GM23248 (cell line): ENCODE results near the gene NEDD4L. TPM values are rescaled to one million over a fixed set of nuclear protein-coding genes. Genes with fewer than 3 reads are reported as not detected.

Experiments used
- DNase-seq: peaks from one replicate; pipeline ENCODE4 v3.0.0-alpha.2; 2015
- H2AFZ ChIP-seq: fragments of 200-600 bp; sonication (generic); 2 replicates; pipeline ENCODE4 v1.6.1; 2016; ENCODE audit warnings: antibody characterized with exemption
- H3F3A ChIP-seq: fragments of 200-600 bp; sonication (generic); 2 replicates; pipeline ENCODE4 v1.6.1; 2016; ENCODE audit warnings: mild to moderate bottlenecking, antibody characterized with exemption, mixed run types; ENCODE audit not compliant: insufficient read depth
- H3K27ac ChIP-seq: fragments of 200-600 bp; sonication (generic); 2 replicates; pipeline ENCODE4 v1.5.1; 2016; ENCODE audit warnings: mild to moderate bottlenecking
- H3K27me3 ChIP-seq: fragments of 200-600 bp; sonication (generic); replicated peaks from 2 replicates; pipeline ENCODE4 v1.6.1; 2016; ENCODE audit warnings: mild to moderate bottlenecking; ENCODE audit not compliant: insufficient read depth
- H3K36me3 ChIP-seq: fragments of 200-600 bp; sonication (generic); 2 replicates; pipeline ENCODE4 v1.6.1; 2016; ENCODE audit warnings: low read depth, mild to moderate bottlenecking
- H3K4me1 ChIP-seq: fragments of 200-600 bp; sonication (generic); 2 replicates; pipeline ENCODE4 v1.6.1; 2016; ENCODE audit warnings: mild to moderate bottlenecking; ENCODE audit not compliant: insufficient read depth
- H3K4me2 ChIP-seq: fragments of 200-600 bp; sonication (generic); one replicate; pipeline ENCODE4 v1.6.1; 2016; ENCODE audit warnings: mild to moderate bottlenecking; ENCODE audit not compliant: unreplicated experiment
- H3K4me3 ChIP-seq: fragments of 200-600 bp; sonication (generic); 2 replicates; pipeline ENCODE4 v1.5.1; 2016; ENCODE audit warnings: mild to moderate bottlenecking
- H3K79me2 ChIP-seq: fragments of 200-600 bp; sonication (generic); 2 replicates; pipeline ENCODE4 v1.6.1; 2016; ENCODE audit warnings: mild to moderate bottlenecking; ENCODE audit not compliant: insufficient read depth
- H3K9ac ChIP-seq: fragments of 200-600 bp; sonication (generic); 2 replicates; pipeline ENCODE4 v1.6.1; 2016; ENCODE audit warnings: mild to moderate bottlenecking
- H3K9me2 ChIP-seq: fragments of 200-600 bp; sonication (generic); 2 replicates; pipeline ENCODE4 v1.6.1; 2016; ENCODE audit warnings: mixed run types, mild to moderate bottlenecking, moderate library complexity; ENCODE audit not compliant: insufficient read depth
- H3K9me3 ChIP-seq: fragments of 200-600 bp; sonication (generic); one replicate; pipeline ENCODE4 v1.6.1; 2017; ENCODE audit warnings: low read depth
- H4K20me1 ChIP-seq: fragments of 200-600 bp; sonication (generic); 2 replicates; pipeline ENCODE4 v1.6.0; 2016; ENCODE audit not compliant: insufficient read depth
- EZH2 ChIP-seq: fragments of 200-600 bp; sonication (generic); IDR thresholded peaks from 2 replicates; pipeline ENCODE4 v1.6.1; 2018; ENCODE audit warnings: antibody characterized with exemption, mild to moderate bottlenecking; ENCODE audit not compliant: insufficient read depth, poor library complexity, severe bottlenecking
- EZH2phosphoT487 ChIP-seq: fragments of 200-600 bp; sonication (generic); IDR thresholded peaks from 2 replicates; pipeline ENCODE4 v1.6.1; 2018; ENCODE audit warnings: antibody characterized with exemption, moderate library complexity, mild to moderate bottlenecking, low read depth; ENCODE audit not compliant: insufficient read depth
- WGBS, 2 experiments: methylation state at CpG; one replicate each; pipeline ENCODE4 v1.1.6; 2015 to 2017; ENCODE audit warnings: low lambda C conversion rate in 2 of 2, low coverage in 1 of 2; ENCODE audit errors: missing lambda C conversion rate in 2 of 2; 5-methylcytosine and 5-hydroxymethylcytosine counted together
- in situ Hi-C: fragments of 300-500 bp; cut with MboI; formaldehyde crosslinking; loops from 2 replicates; pipeline ENCODE4 v1.15.0; 2020
- polyA plus RNA-seq: library from polyadenylated mRNA; unstranded; fragments of >200 nt; fragmentation: Nextera tagmentation; extraction: Ambion mirVana; gene quantifications from 2 replicates; pipeline ENCODE4 v1.2.1, GENCODE V29; 2016
- total RNA-seq: library from RNA; depleted of rRNA; stranded (reverse); fragments of >200 nt; shearing (Covaris generic); gene quantifications from 2 replicates; pipeline ENCODE4 v1.2.3, GENCODE V29; 2014

The NEDD4L gene
- total and polyA plus RNA-seq, 2 experiments from 2014 or later = 3.7 to 6.1 TPM

GRCh38 chr18:58392324-58393000 is 348.4 kb downstream of the NEDD4L start:
- H3K9ac ChIP-seq = no peak overlapping the region
- no peaks in the 10 kb centered on the region for H3K79me2 ChIP-seq
- in situ Hi-C loops = no loop called here
- no peak overlapping the region for H3K4me2 ChIP-seq
- H3K4me1 ChIP-seq = peaks cover 24% of the 10 kb centered on the region
- H2AFZ ChIP-seq = 0 out of 2 replicates have a peak overlapping the region, but pooled peaks have one; percentile 15
- H3K27ac ChIP-seq = no peak overlapping the region
- H3K27me3 ChIP-seq = no peaks in the 10 kb centered on the region
- peaks cover 25% of the 10 kb centered on the region for H3F3A ChIP-seq
- no peaks in the 10 kb centered on the region for H3K9me2 ChIP-seq
- H3K4me3 ChIP-seq = no peak overlapping the region
- no peaks in the 10 kb centered on the region for H4K20me1 ChIP-seq
- 35 to 37% methylated on average over 11 of the region's 11 CpGs for WGBS, 2 experiments
- no peaks in the 10 kb centered on the region for H3K9me3 ChIP-seq
- TF ChIP-seq EZH2 (no peak), EZH2phosphoT487 (no peak)
- H3K36me3 ChIP-seq = no peaks in the 10 kb centered on the region
- peak; percentile 71 for DNase-seq

GRCh38 chr18:58393295-58393694 is 349.3 kb downstream of the NEDD4L start:
- H3F3A ChIP-seq = peaks cover 25% of the 10 kb centered on the region
- H3K4me1 ChIP-seq = peaks cover 24% of the 10 kb centered on the region
- H3K27me3 ChIP-seq = no peaks in the 10 kb centered on the region
- no peak overlapping the region for H2AFZ ChIP-seq
- no peaks in the 10 kb centered on the region for H3K36me3 ChIP-seq
- H3K9ac ChIP-seq = no peak overlapping the region
- no peaks in the 10 kb centered on the region for H3K79me2 ChIP-seq
- TF ChIP-seq EZH2phosphoT487 (no peak), EZH2 (no peak)
- 93 to 98% methylated on average over 2 of the region's 2 CpGs for WGBS, 2 experiments
- in situ Hi-C loops = no loop called here
- no peaks in the 10 kb centered on the region for H3K9me2 ChIP-seq
- H3K4me2 ChIP-seq = no peak overlapping the region
- H3K9me3 ChIP-seq = no peaks in the 10 kb centered on the region
- no peak overlapping the region for H3K27ac ChIP-seq
- H3K4me3 ChIP-seq = no peak overlapping the region
- no peak for DNase-seq
- H4K20me1 ChIP-seq = no peaks in the 10 kb centered on the region

- whole genome bisulfite sequencing, 2 experiments = 48 to 53% methylated on average over 7 of the region's 7 CpGs
- Histone ChIP-seq H3K79me2 (no peaks in the 10 kb centered on the region), H3K9me2 (no peaks in the 10 kb centered on the region), H3K4me2 (no peak overlapping the region), H3K9ac (no peak overlapping the region), H3K4me3 (no peak overlapping the region), H3K36me3 (no peaks in the 10 kb centered on the region), H3K4me1 (peaks cover 24% of the 10 kb centered on the region), H3K9me3 (no peaks in the 10 kb centered on the region), H3K27me3 (no peaks in the 10 kb centered on the region), H2AFZ (no peak overlapping the region), H3K27ac (no peak overlapping the region), H4K20me1 (no peaks in the 10 kb centered on the region), H3F3A (peaks cover 25% of the 10 kb centered on the region)
- DNase-seq = peak; percentile 68
- no peak for TF ChIP-seq EZH2phosphoT487
- no peak for TF ChIP-seq EZH2
- in situ Hi-C loops = no loop called here
Measured at GRCh38 chr18:58394046-58394445, 350.0 kb downstream of the NEDD4L start.

GRCh38 chr18:58394602-58395425 is 350.8 kb downstream of the NEDD4L start:
- peaks cover 24% of the 10 kb centered on the region for H3K4me1 ChIP-seq
- no peaks in the 10 kb centered on the region for H3K9me2 ChIP-seq
- no peaks in the 10 kb centered on the region for H3K79me2 ChIP-seq
- no peaks in the 10 kb centered on the region for H3K27me3 ChIP-seq
- H3K9ac ChIP-seq = no peak overlapping the region
- WGBS, 2 experiments = 97 to 98% methylated on average over 12 of the region's 12 CpGs
- H3K9me3 ChIP-seq = no peaks in the 10 kb centered on the region
- no peak overlapping the region for H2AFZ ChIP-seq
- H3K4me2 ChIP-seq = no peak overlapping the region
- TF ChIP-seq EZH2 = no peak
- TF ChIP-seq EZH2phosphoT487 = no peak
- in situ Hi-C loops = no loop called here
- H3K4me3 ChIP-seq = no peak overlapping the region
- no peaks in the 10 kb centered on the region for H4K20me1 ChIP-seq
- H3K27ac ChIP-seq = no peak overlapping the region
- DNase-seq = peak; percentile 49
- H3F3A ChIP-seq = peaks cover 25% of the 10 kb centered on the region
- no peaks in the 10 kb centered on the region for H3K36me3 ChIP-seq
